GM10248 (cell line): ENCODE data around the gene MED13.
"Not testable (repeated sequence)": the region's sequence is repeated elsewhere in the genome, so short reads cannot be mapped to it uniquely, and the experiment has no call there.

Experiments
- CTCF ChIA-PET: fragments of 300-600 bp; sonication (Branson Sonifier 250); formaldehyde crosslinking; extraction: SDS; loops from one replicate; lab custom pipeline; 2021; ENCODE audit warnings: antibody characterized with exemption; lab: Yijun Ruan, JAX
- POLR2A ChIA-PET: fragments of 350-650 bp; sonication (Branson Sonifier 250); formaldehyde crosslinking; extraction: SDS; loops from one replicate; lab custom pipeline; 2020; ENCODE audit warnings: antibody characterized with exemption; lab: Yijun Ruan, JAX
- DNase-seq: peaks from one replicate; pipeline ENCODE4 v3.0.0; 2012; ENCODE audit errors: extremely low spot score
- TF ChIP-seq, protein P1 (sequence below): IDR thresholded peaks from 2 replicates; pipeline ENCODE4 v1.5.1; 2012; ENCODE audit warnings: mild to moderate bottlenecking, low read depth; ENCODE audit errors: extremely low read depth, missing control alignments, control extremely low read depth

MED13 gene

DNA sequence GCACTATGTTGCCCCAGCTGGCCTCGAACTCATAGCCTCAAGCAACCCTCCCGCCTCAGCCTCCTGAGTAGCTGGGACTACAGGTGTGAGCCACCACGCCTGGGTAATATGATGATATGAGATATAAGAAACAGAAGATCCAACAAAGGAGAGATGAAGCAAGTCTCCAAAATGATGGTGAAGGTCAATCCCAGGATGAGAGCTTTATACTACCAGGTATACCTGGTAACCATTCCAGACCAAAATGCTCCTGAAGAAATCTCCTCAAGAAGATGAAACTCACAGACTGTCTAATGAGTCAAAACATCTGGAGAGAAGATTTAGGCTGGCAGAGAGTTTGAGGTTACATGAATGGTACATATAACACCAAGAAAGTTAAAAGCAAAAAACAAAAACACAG is 161.8 kb downstream of the MED13 start:
- TF ChIP-seq, protein P1, sequence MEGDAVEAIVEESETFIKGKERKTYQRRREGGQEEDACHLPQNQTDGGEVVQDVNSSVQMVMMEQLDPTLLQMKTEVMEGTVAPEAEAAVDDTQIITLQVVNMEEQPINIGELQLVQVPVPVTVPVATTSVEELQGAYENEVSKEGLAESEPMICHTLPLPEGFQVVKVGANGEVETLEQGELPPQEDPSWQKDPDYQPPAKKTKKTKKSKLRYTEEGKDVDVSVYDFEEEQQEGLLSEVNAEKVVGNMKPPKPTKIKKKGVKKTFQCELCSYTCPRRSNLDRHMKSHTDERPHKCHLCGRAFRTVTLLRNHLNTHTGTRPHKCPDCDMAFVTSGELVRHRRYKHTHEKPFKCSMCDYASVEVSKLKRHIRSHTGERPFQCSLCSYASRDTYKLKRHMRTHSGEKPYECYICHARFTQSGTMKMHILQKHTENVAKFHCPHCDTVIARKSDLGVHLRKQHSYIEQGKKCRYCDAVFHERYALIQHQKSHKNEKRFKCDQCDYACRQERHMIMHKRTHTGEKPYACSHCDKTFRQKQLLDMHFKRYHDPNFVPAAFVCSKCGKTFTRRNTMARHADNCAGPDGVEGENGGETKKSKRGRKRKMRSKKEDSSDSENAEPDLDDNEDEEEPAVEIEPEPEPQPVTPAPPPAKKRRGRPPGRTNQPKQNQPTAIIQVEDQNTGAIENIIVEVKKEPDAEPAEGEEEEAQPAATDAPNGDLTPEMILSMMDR: no peak
- POLR2A ChIA-PET: no interaction called here
- no peak for DNase-seq
- CTCF ChIA-PET: interaction anchor here (0.9 to 1.4 kb wide), 2 partner anchors 16 to 206 kb away, joined by 3 to 8 read pairs; no protein-coding TSS in a partner anchor

DNA sequence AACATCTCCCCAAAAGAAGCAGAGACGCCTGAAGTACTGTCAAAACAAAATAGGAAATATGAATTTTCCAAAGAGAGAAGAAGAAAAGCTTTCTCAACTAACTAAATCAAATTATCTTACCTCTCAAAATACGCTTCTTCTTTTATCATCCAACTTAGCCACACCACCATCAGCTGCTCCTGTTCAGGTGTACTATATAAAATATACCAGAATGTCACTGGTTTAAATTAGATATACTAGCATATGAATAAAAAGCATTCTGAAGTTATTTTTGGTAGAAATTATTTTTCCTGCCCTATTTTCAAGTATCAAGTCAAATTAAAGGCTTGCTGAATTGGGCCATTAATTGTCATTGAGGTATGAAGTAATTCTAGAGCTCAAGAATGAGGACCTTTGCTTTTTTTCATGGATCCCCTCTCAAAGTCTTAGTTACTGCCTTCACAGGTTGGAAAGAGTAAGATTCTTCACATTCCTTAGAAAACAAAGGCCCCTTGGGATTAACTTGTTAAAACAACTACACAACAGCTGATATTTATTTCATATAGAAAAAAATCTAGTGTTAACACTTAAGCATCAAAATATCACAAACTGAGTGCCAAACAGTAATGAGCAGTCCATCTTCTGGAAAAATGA is 167.4 kb downstream of the MED13 start:
- POLR2A ChIA-PET: no interaction called here
- DNase-seq: no peak
- TF ChIP-seq, protein P1: no peak
- CTCF ChIA-PET: interaction anchor here (0.9 kb wide), 1 partner anchor 44 kb away, joined by 3 read pairs; no protein-coding TSS in a partner anchor

DNA sequence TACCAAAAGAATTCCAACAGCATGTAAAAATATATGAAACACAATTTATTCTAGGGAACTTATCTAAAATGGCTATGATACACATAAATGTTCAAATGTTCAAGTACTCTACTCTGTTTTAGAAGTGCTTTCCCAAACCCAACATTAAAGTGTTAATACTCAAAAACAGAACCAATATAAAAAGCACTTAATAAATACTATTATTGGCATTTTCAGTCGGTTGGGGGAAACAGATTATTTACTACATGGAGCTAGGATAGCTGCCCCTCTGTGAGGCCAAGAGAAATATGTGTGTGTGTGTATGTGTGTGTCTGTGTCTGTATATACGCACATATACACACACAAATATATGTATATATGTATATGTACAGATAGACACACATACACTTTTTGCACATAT is 169.7 kb downstream of the MED13 start:
- ChIA-PET CTCF (no interaction called here), POLR2A (no interaction called here)
- DNase-seq: no peak
- TF ChIP-seq, protein P1: no peak

DNA sequence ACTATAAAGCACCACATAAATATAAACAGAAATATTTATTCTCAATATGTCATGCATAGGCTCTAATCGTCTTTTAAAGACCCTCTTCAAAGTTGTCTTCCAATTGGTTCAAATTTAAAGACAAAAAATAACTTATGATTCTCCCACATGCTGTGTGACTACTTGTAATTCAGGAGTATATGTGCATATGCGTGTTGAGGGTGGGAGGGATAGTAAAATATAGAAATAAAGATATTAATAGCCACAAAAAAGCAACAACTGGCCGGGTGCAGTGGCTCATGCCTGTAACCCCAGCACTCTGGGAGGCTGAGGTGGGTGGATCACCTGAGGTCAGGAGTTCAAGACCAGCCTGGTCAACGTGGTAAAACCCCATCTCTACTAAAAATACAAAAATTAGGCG is 170.8 kb downstream of the MED13 start:
- POLR2A ChIA-PET, CTCF ChIA-PET, DNase-seq: not testable (repeated sequence)
